A673 (cell line): Measurements from ENCODE around the gene OR2M7.

Experiments
- EZH2 ChIP-seq: fragments of 200-600 bp; sonication (generic); IDR thresholded peaks from 2 replicates; pipeline ENCODE4 v1.6.1; 2017; ENCODE audit warnings: borderline replicate concordance, low read depth, mild to moderate bottlenecking, mixed read lengths, antibody characterized with exemption, low read length; ENCODE audit not compliant: poor library complexity, severe bottlenecking
- TF ChIP-seq, protein P1 (sequence below): fragments of 300-800, 200-600 bp; sonication (generic); conservative IDR thresholded peaks from 2 replicates; pipeline ENCODE4 v1.5.1; 2017; ENCODE audit warnings: low read depth, mild to moderate bottlenecking, antibody characterized with exemption, low read length, moderate library complexity, mixed read lengths

DNA sequence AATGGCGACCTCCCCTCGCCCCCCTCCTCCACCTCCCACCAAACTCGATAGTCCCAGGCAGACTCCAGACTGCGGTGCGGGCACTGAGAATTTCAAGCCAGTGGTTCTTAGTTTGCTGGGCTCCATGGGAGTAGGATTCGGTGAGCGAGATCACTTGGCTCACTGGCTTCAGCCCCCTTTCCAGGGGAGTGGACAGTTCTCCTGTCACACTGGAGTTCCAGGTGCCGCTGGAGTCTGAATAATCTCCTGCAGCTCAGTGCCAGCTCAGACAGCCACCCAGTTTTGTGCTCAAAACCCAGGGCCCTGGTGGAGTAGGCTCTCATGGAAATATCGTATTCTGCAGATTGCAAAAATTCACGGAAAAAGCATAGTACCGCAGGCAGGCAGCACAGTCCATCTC lies 7.6 kb downstream of the OR2M7 start:
- TF ChIP-seq, protein P1, sequence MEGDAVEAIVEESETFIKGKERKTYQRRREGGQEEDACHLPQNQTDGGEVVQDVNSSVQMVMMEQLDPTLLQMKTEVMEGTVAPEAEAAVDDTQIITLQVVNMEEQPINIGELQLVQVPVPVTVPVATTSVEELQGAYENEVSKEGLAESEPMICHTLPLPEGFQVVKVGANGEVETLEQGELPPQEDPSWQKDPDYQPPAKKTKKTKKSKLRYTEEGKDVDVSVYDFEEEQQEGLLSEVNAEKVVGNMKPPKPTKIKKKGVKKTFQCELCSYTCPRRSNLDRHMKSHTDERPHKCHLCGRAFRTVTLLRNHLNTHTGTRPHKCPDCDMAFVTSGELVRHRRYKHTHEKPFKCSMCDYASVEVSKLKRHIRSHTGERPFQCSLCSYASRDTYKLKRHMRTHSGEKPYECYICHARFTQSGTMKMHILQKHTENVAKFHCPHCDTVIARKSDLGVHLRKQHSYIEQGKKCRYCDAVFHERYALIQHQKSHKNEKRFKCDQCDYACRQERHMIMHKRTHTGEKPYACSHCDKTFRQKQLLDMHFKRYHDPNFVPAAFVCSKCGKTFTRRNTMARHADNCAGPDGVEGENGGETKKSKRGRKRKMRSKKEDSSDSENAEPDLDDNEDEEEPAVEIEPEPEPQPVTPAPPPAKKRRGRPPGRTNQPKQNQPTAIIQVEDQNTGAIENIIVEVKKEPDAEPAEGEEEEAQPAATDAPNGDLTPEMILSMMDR = no peak
- no peak for TF ChIP-seq EZH2
